Measurements from ENCODE around the gene PAF1.

PAF1 gene
- 73.7 to 145 reads per million in 2 donors for total RNA-seq

DNA sequence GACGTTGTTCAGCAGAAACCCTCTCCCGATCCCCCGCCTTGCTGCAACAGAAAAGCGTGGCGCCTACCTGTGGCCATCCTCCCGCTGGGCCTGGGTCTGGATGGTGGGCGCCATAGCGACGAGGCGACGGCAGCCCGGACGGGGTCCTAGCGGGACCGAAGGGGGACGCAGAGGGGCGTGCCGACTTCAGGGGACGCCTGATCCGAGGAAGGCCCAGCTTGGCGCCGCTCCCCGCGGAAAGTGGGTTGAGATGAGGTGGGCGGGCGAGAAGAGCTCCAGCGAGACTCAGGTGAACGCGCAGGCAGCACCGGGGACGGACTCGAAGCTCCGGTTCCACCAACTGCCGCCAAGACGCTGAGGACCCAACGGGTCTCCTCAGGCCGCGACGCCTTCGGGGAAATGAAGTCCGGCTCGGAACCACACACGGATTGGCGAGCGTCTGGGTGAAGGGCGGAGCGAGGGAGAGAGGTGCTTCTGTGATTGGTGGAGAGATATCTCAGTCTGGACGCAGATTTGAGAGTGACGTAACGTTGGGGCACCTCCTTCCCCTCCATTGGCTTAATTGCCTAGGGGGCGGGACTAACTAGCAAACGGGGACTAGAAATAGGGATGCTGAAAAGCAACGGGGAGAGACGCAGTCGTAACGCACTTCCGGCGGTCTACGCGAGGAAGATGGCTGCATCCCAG, at the start of gene PAF1, which contains the start of gene MED29:
Gene PAF1, minus strand, starts transcription at position 356 of the 687 bp plus-strand sequence. Its CDS starts 242 bp downstream, at position 114.
Gene MED29, plus strand, starts transcription at position 628 of the 687 bp plus-strand sequence. Its CDS starts 45 bp downstream, at position 673.
- peak; percentile 89 for DNase-seq

GRCh38 chr19:39438270-39438934, 47.5 kb upstream of the PAF1 start:
- no peak for DNase-seq

DNA sequence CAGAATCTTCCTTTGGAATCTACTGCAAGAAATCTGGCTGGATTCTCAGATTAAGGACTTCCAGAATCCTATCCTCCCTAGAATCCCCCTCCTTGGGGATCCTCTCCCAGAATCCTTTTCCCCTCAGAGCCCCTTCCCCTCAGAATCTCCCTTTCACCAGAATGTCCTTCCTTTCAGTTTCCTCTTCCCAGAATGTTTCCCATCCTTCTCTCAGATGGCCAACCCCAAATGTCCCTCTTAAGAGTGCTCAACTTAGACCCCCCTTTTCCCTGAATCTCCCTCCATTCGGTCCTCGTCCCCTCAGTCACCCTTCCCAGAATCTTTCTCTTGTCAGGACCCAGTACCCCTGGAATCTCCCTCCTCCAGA, 45.4 kb upstream of the PAF1 start:
- DNase-seq: no peak

DNA sequence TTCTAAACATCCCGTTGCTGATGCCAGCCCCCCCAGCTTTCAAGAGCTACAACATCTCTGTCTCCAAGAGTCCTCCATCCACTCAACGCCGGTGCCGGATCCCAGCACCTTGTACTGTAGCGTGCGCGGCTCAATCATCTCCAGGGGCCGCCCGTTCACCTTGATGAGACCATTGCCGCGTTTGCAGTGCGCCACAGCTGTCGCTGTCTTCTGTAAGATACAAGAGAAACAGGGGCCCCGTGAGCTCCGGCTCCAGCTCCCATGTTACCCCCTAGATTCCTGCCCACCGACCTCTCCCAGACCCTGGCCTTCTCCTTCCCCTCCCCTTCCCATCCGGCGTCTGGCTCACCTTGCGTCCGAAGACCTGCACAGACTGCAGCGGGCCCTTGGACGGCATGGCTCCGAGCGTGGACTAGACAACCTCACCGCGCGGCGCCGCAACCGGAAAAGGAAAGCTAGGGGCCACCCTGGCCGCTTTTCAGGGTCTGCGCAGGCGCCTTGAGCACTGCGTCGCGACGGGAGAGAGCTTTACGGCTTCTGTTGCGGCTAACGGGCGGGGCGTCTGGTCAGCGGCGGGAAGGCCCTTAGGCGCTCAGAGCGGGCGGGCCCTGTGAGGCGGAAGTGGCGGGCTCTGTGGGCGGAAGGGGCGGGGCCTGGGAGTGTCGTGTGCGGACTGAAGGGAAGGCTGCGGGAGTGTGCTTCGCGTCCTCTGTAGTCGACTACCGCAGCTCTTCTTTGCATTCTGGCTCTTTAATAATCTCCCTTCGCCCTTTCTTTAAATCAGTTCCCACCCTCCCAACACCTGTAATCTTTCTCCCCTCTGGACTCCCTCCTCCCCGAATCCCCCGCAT, 44.8 kb upstream of the PAF1 start, which contains the start of gene RPS16:
Gene RPS16, minus strand, starts transcription at position 451 of the 851 bp plus-strand sequence. Its CDS starts 54 bp downstream, at position 397.
- peak; percentile 99 for DNase-seq

GRCh38 chr19:39434123-39435076, 43.5 kb upstream of the PAF1 start:
- DNase-seq: no peak

DNA sequence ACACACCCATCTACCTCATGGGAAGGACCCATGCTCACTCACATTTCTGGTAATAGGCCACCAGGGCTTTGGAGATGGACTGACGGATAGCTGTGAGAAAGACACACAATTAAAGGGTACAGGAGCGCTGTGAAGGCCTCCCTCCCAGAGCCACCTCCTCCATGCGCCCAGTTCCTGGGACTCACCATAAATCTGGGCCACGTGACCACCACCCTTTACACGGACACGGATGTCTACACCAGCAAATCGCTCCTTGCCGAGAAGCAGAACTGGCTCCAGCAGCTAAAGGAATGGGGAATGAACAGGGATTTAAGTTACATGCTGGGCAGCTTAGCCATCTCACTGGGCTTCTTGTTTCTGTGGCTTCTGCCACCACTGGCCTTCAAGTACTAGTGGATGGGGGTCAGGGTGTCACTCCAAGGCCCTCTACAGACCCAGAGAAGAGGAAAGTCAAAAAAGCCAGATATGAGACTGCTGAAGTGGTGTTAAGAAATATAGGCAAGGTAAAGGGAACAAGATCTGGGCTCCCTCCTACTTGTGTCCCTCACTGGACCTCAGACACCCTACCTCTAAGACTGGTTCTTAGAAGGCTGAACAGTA, 42.7 kb upstream of the PAF1 start:
- no peak for DNase-seq

DNA sequence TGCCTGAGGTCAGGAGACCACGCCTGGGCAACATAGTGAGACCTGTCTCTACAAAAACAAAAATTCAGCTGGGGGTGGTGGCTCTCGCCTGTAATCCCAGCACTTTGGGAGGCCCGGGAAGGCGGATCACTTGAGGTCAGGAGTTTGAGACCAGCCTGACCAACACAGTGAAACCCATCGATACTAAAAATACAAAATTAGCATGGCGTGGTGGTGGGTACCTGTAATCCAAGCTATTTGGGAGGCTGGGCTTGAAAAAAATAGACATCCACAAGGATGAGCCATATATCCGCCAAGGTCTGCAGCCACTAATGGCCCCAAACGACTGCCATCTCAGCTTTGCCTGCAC, 41.7 kb upstream of the PAF1 start:
- DNase-seq: no peak

GRCh38 chr19:39430675-39431593, 40.0 kb upstream of the PAF1 start:
- peak; percentile 70 for DNase-seq

DNA sequence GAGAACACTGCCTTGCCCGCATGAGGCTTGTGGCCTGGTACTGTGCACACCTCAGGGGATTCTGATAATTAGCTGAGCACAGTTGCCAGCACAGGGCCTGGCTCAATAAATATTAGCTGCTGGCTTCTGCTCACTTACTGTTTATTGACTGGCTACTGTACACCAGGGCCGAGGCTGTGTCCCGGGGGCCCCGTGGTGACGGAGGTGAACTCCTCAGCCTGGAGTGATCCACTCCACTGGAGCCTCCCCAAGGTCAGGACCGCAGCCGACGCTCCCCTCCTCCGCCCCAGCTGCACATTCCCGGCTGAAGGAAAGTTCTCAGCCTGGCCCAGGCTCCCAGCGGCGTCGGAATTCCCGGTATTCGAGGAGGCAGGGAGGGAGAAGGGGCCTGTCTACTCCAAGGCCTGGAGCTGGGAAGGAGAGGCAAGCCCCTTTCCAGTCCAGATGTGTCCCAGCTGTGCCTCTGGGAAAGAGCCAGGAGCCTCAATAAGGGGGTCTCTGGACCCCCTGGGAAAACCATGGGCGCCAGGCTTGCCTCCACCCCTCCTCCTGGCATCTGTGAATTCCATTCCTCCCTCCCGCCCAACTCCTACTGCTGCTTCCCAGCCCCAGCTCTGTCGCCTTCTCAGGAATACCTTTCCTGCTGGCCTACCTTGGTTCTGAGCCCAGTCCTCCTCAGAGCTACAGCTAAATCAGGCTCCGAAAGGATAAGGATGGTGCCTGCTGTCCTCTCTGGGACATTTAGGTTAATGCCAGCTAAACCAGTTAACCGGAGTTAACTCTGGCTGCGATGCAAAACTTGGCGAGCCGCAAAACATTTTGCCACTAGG, 37.6 kb upstream of the PAF1 start:
- no peak for DNase-seq

DNA sequence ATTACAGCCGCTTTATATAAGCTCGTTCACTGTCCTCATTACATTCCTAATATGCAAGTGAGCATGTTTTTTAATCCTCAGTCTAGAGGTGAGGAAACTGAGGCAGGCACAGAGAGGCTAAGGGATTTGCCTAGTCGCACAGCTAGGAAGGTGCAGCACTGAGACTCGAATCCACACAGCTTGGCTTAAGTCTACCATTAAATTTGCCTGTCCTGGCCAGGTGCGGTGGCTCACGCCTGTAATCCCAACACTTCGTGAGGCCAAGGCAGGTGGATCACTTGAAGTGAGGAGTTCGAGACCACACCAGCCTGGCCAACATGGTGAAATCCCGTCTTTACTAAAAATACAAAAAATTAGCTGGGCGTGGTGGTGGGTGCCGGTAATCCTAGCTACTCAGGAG, 36.8 kb upstream of the PAF1 start:
- DNase-seq: no peak

DNA sequence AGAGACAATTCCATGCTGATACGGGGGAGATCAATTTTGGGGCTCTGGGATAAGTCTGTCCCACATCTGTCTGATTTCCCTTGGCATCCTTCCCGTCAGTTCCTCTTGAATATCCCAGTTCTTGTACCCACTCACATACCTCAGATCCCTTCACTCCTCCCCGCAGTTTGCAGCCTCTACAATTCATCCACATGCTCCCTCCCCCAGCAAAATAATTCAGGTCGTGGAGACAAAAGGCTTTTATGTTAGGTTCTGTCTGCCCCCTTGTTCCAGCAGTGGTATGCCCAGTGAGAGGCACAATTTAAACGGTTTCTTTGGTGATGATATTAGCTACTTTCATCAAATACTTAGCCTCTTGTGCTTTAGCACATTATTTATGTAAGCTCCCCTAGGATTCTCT, 35.3 kb upstream of the PAF1 start:
- no peak for DNase-seq

DNA sequence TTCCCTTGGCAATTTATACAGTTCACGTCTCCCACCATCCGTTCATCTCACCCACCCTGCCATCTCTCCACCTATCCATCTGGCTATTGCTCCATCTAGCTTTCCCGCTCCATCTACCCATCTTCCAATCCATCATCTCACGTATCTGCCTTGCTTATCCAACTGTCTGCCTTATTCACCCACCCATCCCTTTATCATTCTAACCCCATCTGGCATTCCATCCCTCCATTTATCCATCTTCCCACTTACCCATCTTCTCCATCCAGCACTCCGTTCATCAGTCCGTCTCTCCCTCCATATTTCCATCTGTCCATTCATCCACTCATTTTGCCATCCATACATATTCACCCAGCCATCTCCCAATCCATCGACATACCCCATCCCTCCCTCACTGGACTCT, 34.8 kb upstream of the PAF1 start:
- DNase-seq: no peak

GRCh38 chr19:39424934-39425333, 34.0 kb upstream of the PAF1 start:
- DNase-seq: no peak

DNA sequence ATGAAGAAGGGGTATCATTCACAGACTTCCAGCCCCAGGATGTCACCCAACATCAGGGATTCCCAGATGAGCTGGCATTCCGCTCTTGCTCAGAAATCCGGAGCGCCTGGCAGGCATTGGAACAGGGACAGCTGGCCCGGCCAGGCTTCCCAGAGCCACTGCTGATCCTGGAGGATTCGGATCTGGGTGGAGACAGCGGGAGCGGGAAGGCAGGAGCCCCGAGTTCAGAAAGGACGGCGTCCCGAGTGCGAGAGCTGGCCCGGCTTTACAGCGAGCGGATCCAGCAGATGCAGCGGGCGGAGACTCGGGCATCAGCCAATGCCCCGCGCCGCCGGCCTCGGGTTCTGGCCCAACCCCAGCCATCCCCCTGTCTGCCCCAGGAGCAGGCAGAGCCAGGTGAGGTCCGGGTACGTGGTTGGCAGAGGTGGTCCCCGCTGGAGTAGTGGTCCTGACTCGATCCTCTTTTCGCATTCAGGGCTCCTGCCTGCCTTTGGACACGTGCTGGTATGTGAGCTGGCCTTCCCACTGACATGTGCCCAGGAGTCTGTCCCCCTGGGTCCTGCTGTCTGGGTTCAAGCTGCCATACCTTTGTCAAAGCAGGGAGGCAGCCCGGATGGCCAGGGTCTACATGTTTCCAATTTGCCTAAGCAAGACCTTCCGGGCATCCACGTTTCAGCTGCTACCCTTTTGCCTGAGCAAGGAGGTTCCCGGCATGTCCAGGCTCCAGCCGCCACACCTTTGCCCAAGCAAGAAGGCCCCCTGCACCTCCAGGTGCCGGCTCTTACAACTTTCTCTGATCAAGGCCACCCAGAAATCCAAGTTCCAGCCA, 32.6 kb upstream of the PAF1 start:
- DNase-seq: no peak

GRCh38 chr19:39422020-39422419, 31.1 kb upstream of the PAF1 start:
- DNase-seq: no peak

GRCh38 chr19:39420769-39421168, 29.9 kb upstream of the PAF1 start:
- no peak for DNase-seq

GRCh38 chr19:39419003-39419402, 28.1 kb upstream of the PAF1 start:
- no peak for DNase-seq

DNA sequence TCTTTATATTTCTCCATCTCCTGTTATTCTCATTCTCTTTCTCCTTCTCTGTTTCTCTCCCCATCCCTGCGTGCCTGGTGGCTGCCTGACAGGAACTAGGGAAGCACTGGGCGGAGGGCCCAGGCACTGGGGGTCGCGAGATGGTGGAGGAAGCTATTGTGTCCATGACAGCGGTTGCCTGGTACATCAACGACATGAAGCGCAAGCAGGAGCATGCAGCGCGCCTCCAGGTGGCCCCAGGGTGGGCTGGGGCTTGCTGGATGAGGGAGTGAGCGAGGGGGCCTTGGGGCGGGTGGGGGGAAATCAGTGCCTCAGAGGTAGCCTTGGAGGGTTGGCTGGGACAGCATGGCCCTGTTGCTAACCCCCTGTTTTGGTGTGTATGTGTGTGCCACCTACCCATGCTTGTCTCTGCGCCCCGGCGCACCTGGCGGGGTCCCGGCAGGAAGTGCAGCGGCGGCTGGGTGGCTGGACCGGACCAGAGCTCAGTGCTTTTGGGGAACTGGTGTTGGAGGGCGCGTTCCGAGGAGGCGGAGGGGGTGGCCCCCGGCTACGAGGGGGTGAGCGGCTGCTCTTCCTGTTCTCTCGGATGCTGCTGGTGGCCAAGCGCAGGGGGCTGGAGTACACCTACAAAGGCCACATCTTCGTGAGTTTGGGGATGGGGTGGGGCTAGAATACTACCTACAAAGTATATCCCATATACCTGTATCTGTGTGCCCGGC, 26.7 kb upstream of the PAF1 start:
- DNase-seq: no peak

Data from T-helper 9 cell (primary cell).